ENCODE measurements around the gene SHOC2.

SHOC2 gene

DNA sequence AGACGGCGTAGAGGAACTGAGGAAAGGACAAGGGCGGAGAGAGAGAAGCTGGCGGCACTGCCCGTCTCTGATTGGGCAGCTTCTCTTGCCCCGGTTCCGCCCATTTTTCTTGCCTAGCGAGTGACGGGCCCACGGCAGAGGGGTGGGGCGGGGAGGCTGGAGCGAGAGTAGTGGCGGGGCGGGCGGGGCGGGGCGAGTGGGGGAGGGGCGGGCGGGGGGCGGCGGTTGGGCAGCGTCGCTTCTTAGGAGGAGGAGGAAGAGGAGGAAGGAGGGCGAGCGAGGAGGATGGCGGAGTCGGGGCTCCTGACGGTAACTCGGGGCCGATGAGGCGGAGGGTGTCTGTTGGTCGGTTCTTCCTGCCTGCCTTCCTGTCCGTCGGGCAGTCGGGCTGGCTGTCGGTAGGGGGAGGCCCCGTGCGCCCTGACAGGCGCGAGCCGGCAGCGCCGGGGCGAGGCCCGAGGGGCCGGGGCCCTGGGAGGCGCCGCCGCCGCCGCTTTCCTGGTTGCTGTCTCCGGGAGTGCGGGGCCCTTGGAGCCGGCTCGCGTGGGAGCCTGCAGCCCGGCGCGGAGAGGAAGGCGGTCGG, at the start of gene SHOC2:
Gene SHOC2, plus strand, starts transcription at position 256 of the 583 bp plus-strand sequence. CDS start 44,755 bp downstream, outside the sequence.
- peak in 1 of 2 donors; percentile 94 for DNase-seq (ENCODE audit: low read depth in 2 of 2, low spot score in 1 of 2)

DNA sequence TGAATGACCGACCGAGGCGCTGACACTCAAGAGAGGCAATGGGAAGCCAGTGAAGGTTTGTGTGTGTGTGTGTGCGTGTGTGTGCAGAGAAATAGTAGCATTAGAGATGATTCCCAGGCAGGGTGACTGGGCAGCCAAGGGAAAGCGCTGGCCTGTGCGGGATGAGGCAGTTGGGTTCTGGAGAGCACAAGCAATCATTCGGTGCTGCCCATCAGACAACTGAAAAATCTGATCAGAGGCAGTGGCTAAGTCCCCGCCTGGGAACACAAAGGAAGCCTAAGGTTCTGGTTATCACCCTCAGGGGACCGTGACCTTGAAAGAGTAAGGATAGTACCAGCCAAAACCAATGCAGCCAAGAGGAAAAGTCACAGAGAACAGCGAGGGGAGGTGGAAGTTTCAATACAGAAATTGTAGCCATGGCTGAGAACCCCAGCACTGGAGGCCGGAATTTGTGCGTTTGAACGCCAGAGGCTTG, 48.5 kb upstream of the SHOC2 start:
- DNase-seq (ENCODE audit: low read depth in 2 of 2, low spot score in 1 of 2) = no peak

- peak; percentile 82 to 91 for DNase-seq (ENCODE audit: low read depth in 2 of 2, low spot score in 1 of 2)
These were observed 47.9 kb upstream of the SHOC2 start, which contains the start of gene PDCD4 for GRCh38 chr10:110871298-110872084. Gene PDCD4, plus strand, starts transcription at chr10:110871928. Its CDS starts 4,100 bp downstream, at chr10:110876028.

DNA sequence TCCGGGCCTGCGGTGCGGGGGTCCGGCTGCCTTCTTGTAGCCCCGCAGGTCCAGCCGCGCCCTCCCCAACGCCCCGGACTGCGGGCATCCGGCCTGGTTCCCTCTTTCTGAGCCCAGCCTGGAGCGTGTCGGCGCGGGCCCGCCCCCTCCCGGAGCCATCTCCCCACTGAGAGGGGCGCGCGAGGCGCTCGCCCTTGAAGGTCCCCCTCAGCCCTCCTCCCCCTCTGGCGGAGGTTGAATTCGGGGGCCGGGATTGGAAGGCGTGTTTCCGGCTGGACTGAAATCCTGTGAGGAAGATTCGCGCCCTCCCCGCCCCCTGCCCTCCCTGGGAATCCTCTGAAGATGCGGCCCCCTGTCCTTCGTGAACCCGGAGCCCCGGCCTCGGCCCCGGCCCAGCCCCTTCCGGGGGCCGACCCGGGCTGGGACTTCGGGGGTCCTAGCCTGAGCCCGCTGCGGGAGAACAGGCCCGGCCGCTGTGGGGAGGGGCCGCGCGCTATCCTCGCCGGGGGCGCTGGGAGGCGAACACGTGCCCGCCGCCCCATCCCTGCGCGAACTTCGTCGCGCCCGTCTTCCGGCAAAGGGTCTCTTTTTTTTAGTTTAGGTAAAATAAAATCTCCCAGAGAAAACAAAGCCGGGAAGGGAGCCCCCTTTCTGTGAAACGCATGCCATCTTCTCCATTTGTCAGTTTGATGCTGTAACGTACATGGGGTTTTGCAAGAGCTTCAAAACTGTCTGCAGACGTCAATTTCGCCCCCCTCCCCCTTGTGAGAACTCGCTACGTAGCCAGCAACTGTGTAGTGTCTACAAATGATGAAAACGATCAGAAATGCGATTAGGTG, 47.0 kb upstream of the SHOC2 start:
- peak in 1 of 2 donors; percentile 53 for DNase-seq (ENCODE audit: low read depth in 2 of 2, low spot score in 1 of 2)

DNA sequence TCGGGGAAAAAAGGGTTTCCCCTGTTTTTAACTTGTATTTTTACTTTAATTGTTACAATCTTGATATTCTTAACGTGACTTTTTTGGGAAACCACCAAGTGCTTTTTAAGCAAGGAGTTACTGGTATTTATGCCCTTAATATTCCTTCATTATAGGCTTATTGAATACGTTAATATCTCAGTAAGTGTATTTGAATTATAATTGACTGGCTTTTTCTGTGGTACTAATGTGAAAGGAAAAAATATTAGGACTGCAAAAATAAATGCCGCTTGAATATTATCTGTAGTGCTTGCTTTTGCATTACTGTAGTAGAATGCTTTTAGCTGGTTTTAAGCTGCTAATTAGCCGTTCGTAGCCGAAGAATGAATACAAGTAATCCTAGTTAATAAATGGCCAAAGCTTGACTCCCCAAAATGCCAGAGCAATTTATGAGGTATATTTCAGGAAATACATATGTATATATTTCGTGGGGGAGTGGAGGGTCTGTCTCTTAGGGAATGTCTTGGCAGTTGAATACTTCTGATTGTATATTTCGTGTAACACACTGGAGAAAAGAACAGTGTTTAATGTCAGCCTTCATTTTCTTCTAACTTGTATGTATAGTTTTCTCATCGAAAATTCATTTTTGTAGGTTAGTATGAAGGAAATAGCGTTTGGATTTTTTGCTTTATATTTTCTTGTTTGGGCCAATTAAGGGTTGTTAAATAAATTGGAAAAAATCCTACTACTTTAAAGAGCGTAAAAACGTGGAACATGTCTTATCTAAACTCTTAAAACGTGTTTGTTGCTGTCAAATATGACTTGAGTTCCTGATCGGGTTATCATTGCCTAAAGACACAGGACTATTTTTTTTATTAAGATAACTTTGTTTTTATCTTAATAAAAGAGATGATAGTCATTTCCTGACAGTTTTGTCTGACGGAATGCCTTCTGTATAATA, 46.1 kb upstream of the SHOC2 start:
- no peak for DNase-seq (ENCODE audit: low read depth in 2 of 2, low spot score in 1 of 2)

GRCh38 chr10:110873951-110874350, 45.5 kb upstream of the SHOC2 start:
- no peak for DNase-seq (ENCODE audit: low read depth in 2 of 2, low spot score in 1 of 2)

DNA sequence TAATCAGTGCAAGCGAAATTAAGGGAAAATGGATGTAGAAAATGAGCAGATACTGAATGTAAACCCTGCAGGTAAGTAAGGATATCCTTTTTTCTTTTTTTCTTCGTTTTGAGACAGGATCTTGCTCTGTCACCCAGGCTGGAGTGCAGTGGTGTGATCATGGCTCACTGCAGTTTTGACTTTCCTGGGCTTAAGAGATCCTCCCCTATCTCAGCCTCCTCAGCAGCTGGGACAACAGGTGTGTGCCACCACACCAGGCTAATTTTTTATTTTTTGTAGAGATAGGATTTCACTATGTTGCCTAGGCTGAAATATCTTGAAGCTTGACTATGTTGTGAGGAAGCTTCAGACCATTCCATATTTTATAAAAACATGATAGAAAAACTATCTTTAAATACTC, 43.4 kb upstream of the SHOC2 start:
- no peak for DNase-seq (ENCODE audit: low read depth in 2 of 2, low spot score in 1 of 2)

GRCh38 chr10:110876788-110877187, 42.6 kb upstream of the SHOC2 start:
- no peak for DNase-seq (ENCODE audit: low read depth in 2 of 2, low spot score in 1 of 2)

DNA sequence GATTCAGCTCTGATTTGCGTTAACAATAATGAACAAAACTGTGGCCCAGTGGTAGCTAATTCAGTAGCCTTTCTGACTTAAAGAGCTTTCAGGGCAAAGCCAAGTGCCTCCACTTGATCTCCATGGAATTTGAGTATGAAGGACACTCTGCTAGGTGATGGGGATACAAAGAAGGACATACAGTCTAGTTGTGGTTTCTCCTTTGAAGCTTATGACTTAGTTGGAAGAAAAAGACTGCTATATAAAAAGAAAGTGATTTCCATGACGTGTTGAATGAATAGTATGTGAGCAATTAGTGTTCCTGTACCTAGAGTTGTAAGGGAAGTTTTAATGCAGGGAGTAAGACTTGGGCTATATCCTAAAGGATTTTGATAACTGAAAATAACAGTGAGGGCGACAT, 39.4 kb upstream of the SHOC2 start:
- no peak for DNase-seq (ENCODE audit: low read depth in 2 of 2, low spot score in 1 of 2)

- no peak for DNase-seq (ENCODE audit: low read depth in 2 of 2, low spot score in 1 of 2)
These were observed 38.2 kb upstream of the SHOC2 start for GRCh38 chr10:110881247-110881646.

- no peak for DNase-seq (ENCODE audit: low read depth in 2 of 2, low spot score in 1 of 2)
These were observed 37.5 kb upstream of the SHOC2 start for GRCh38 chr10:110881905-110882304.

DNA sequence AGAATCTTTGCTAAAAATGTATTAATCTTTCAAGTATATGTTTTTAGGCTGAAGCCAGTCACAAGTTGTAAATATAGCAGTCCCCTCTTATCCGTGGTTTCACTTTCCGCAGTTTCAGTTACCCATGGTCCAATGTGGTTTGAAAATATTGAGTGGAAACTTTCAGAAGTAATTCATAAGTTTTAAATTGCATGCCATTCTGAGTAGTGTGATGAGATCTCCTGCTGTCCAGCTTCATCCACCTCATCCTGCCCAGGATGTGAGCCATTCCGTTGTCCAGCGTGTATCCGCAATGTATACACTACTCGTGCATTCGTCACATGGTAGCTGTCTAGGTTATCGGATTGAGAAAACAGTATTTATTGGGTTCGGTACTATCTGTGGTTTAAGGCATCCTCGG, 35.5 kb upstream of the SHOC2 start:
- no peak for DNase-seq (ENCODE audit: low read depth in 2 of 2, low spot score in 1 of 2)

DNA sequence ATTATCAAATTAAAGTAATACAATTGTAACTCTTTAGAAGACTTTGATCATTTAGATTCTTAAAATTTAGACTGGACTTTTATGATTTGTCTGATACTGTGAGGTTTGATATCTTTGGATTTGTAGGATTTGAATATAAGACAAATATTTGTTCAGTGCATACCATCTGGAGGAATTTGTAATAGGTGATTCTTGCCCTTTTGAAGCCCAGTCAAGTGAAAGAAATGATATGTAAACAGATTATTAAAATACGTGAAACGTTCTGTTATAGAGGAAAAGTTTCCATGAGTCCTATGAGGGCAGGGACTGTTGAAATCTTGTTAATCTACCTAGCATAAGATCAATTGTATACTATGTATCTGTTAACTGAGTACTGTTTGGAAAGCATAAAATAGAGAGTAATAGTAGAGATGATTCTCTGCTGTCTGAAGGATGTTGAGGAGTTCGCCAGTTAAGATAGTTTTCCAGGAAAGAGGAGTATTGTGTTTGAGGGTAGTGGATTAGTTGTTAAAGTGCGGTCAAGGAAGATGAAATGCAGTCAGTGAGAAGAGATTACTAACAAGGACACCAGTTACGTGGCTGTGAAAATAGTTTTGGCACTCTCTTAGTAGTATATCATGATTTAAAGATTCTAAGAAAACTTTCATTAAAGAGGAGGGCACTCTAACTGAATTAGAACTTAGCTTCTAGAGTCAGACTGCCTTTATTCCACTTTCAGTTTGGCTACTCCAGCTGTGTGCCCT, 33.3 kb upstream of the SHOC2 start:
- DNase-seq (ENCODE audit: low read depth in 2 of 2, low spot score in 1 of 2) = no peak

DNA sequence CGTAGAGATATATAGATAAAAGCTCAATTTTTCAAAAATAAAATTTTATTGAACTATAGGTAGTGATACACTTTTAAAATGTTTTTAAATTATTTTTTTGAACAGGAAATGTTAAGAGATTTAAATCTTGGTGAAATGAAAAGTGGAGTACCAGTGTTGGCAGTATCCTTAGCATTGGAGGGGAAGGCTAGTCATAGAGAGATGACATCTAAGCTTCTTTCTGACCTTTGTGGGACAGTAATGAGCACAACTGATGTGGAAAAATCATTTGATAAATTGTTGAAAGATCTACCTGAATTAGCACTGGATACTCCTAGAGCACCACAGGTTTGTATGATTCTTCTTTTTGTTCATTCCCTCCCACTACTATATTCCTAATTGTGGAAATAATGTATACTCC, 31.8 kb upstream of the SHOC2 start:
- DNase-seq (ENCODE audit: low read depth in 2 of 2, low spot score in 1 of 2) = no peak

- no peak for DNase-seq (ENCODE audit: low read depth in 2 of 2, low spot score in 1 of 2)
These were observed 26.7 kb upstream of the SHOC2 start for GRCh38 chr10:110892602-110893288.

- DNase-seq (ENCODE audit: low read depth in 2 of 2, low spot score in 1 of 2) = no peak
These were observed 25.7 kb upstream of the SHOC2 start for GRCh38 chr10:110893559-110894179.

GRCh38 chr10:110897184-110897583, 22.2 kb upstream of the SHOC2 start:
- no peak for DNase-seq (ENCODE audit: low read depth in 2 of 2, low spot score in 1 of 2)

DNA sequence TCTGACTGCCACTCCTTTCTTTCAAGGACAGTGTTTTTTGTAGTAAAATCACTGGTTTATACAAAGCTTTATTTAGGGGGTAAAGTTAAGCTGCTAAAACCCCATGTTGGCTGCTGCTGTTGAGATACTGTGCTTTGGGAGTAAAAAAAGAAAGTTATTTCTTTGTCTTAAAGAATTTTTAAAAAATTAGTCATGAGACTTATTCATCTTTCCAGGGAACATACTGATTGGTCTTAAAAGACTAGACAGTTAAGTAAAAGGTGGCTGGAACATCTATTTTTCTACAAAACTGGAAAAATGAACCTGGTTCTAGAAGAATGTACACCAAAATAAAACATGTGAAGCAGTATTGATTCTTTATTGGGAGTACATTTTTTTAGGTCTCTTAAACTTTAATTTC, 21.0 kb upstream of the SHOC2 start:
- DNase-seq (ENCODE audit: low read depth in 2 of 2, low spot score in 1 of 2) = no peak

DNA sequence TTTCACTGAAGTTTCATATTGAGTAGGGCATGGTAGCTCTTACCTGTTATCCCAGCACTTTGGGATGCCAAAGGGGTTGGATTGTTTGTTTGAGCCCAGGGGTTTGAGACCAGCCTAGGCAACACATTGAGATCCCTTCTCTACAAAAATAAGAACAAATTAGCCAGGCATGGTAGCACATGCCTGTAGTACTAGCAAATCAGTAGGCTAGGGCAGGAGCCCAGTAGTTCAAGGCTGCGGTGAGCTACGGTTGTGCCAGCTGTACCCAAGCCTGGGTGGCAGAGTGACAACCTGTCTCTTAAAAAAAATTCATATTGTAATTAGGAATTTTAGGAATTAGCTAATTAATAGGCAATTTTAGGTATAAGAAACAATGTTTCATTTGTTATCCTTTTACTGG, 18.4 kb upstream of the SHOC2 start:
- no peak for DNase-seq (ENCODE audit: low read depth in 2 of 2, low spot score in 1 of 2)
